Parathyroid adenoma (tissue), 2 donors: ENCODE measurements around the gene MCCC2.
A peak's percentile ranks its signal among the peaks of the same experiment; 100 is the strongest.

Experiments
- H2AFZ ChIP-seq: fragments of 300-600 bp; sonication (generic); one replicate; pipeline ENCODE4 v1.7.0; 2017; ENCODE audit warnings: antibody characterized with exemption, mild to moderate bottlenecking
- H3K27ac ChIP-seq: fragments of 300-600 bp; sonication (generic); one replicate; pipeline ENCODE4 v1.7.0; 2017
- H3K27me3 ChIP-seq: fragments of 300-600 bp; sonication (generic); one replicate; pipeline ENCODE4 v1.7.0; 2017; ENCODE audit warnings: low read length; ENCODE audit not compliant: control insufficient read depth, insufficient read depth
- H3K36me3 ChIP-seq: fragments of 300-600 bp; sonication (generic); one replicate; pipeline ENCODE4 v1.7.0; 2017; ENCODE audit warnings: low read length; ENCODE audit not compliant: control insufficient read depth, insufficient read depth
- H3K4me1 ChIP-seq: fragments of 300-600 bp; sonication (generic); one replicate; pipeline ENCODE4 v1.7.0; 2017; ENCODE audit warnings: control low read depth
- H3K4me2 ChIP-seq: fragments of 300-600 bp; sonication (generic); one replicate; pipeline ENCODE4 v1.7.0; 2017; ENCODE audit warnings: low read length
- H3K4me3 ChIP-seq: fragments of 300-600 bp; sonication (generic); one replicate; pipeline ENCODE4 v1.7.0; 2017; ENCODE audit warnings: low read depth, low read length
- H3K79me2 ChIP-seq: fragments of 300-600 bp; sonication (generic); one replicate; pipeline ENCODE4 v1.7.0; 2017; ENCODE audit warnings: control low read depth
- H3K9ac ChIP-seq: fragments of 300-600 bp; sonication (generic); one replicate; pipeline ENCODE4 v1.7.0; 2017; ENCODE audit warnings: mild to moderate bottlenecking
- H3K9me3 ChIP-seq: fragments of 300-600 bp; sonication (generic); one replicate; pipeline ENCODE4 v1.7.0; 2017; ENCODE audit warnings: low read length; ENCODE audit not compliant: control insufficient read depth
- TF ChIP-seq, protein P1 (sequence below): fragments of 300-600 bp; sonication (generic); IDR thresholded peaks from one replicate; pipeline ENCODE4 v1.7.0; 2017; ENCODE audit warnings: antibody characterized with exemption, mild to moderate bottlenecking
- donor health status: primary hyperparathyroidism.

MCCC2 gene

GRCh38 chr5:71695071-71695470, 107.9 kb downstream of the MCCC2 start:
- Histone ChIP-seq H3K4me2 (no peak overlapping the region), H3K27ac (no peak overlapping the region), H2AFZ (no peak overlapping the region), H3K9me3 (no peaks in the 10 kb centered on the region), H3K4me3 (no peak overlapping the region), H3K4me1 (no peaks in the 10 kb centered on the region), H3K9ac (no peak overlapping the region), H3K36me3 (no peaks in the 10 kb centered on the region), H3K27me3 (no peaks in the 10 kb centered on the region), H3K79me2 (no peaks in the 10 kb centered on the region)
- TF ChIP-seq, protein P1, sequence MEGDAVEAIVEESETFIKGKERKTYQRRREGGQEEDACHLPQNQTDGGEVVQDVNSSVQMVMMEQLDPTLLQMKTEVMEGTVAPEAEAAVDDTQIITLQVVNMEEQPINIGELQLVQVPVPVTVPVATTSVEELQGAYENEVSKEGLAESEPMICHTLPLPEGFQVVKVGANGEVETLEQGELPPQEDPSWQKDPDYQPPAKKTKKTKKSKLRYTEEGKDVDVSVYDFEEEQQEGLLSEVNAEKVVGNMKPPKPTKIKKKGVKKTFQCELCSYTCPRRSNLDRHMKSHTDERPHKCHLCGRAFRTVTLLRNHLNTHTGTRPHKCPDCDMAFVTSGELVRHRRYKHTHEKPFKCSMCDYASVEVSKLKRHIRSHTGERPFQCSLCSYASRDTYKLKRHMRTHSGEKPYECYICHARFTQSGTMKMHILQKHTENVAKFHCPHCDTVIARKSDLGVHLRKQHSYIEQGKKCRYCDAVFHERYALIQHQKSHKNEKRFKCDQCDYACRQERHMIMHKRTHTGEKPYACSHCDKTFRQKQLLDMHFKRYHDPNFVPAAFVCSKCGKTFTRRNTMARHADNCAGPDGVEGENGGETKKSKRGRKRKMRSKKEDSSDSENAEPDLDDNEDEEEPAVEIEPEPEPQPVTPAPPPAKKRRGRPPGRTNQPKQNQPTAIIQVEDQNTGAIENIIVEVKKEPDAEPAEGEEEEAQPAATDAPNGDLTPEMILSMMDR, result no peak

GRCh38 chr5:71695595-71695994, 108.5 kb downstream of the MCCC2 start:
- Histone ChIP-seq H3K79me2 (no peaks in the 10 kb centered on the region), H3K27me3 (no peaks in the 10 kb centered on the region), H3K27ac (no peak overlapping the region), H3K9me3 (no peaks in the 10 kb centered on the region), H2AFZ (no peak overlapping the region), H3K36me3 (no peaks in the 10 kb centered on the region), H3K4me1 (no peaks in the 10 kb centered on the region), H3K4me2 (no peak overlapping the region), H3K4me3 (no peak overlapping the region), H3K9ac (no peak overlapping the region)
- TF ChIP-seq, protein P1, result no peak

DNA sequence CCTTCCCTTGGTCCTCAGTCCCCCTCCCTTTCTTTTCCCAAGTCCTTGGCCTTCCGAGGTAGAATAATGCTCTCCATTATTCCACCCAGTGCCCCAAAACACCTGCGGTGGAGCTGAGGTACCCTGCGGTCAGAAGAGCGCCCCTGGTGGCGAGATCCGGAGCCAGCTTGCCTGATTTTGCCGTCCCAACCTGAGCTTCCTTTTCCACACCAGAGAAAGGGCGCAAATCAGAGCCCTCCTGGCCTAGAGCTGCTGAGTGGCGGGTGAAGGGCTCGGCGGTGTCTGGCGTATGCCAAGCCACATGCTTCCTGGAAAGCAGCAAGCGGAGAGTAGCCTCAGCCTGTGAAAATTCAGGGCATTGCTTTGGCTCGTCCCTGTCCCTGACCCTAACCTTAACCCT, 110.8 kb downstream of the MCCC2 start:
- Histone ChIP-seq H3K27me3 (no peaks in the 10 kb centered on the region), H3K27ac (no peak overlapping the region), H3K9ac (no peak overlapping the region), H3K4me1 (no peaks in the 10 kb centered on the region), H3K9me3 (no peaks in the 10 kb centered on the region), H3K4me2 (no peak overlapping the region), H2AFZ (no peak overlapping the region), H3K79me2 (no peaks in the 10 kb centered on the region), H3K36me3 (no peaks in the 10 kb centered on the region), H3K4me3 (no peak overlapping the region)
- TF ChIP-seq, protein P1, result peak; percentile 11

GRCh38 chr5:71699233-71699632, 112.1 kb downstream of the MCCC2 start:
- no peaks in the 10 kb centered on the region for H3K27me3 ChIP-seq
- no peak overlapping the region for H2AFZ ChIP-seq
- no peaks in the 10 kb centered on the region for H3K36me3 ChIP-seq
- H3K79me2 ChIP-seq, result no peaks in the 10 kb centered on the region
- no peak overlapping the region for H3K4me2 ChIP-seq
- H3K9me3 ChIP-seq, result no peaks in the 10 kb centered on the region
- no peak overlapping the region for H3K27ac ChIP-seq
- TF ChIP-seq, protein P1, result no peak
- no peaks in the 10 kb centered on the region for H3K4me1 ChIP-seq
- no peak overlapping the region for H3K9ac ChIP-seq
- H3K4me3 ChIP-seq, result no peak overlapping the region

- H3K27me3 ChIP-seq, result no peaks in the 10 kb centered on the region
- no peak overlapping the region for H3K4me2 ChIP-seq
- no peaks in the 10 kb centered on the region for H3K36me3 ChIP-seq
These were observed 112.6 kb downstream of the MCCC2 start for GRCh38 chr5:71699751-71700150.

More at GRCh38 chr5:71699751-71700150, 112.6 kb downstream of the MCCC2 start:
- Histone ChIP-seq H3K4me1 (no peaks in the 10 kb centered on the region), H2AFZ (no peak overlapping the region), H3K27ac (no peak overlapping the region), H3K9ac (no peak overlapping the region), H3K79me2 (no peaks in the 10 kb centered on the region), H3K9me3 (no peaks in the 10 kb centered on the region), H3K4me3 (no peak overlapping the region)
- TF ChIP-seq, protein P1, result no peak
